Stimulated activated CD4-positive, alpha-beta T cell treated with anti-CD3 and anti-CD28 coated beads, Interleukin-2, amount 100 ng/mL, for 4 hours (primary cell): ENCODE results near the gene TRMT6.

Source experiments
- DNase-seq: peaks from one replicate; pipeline ENCODE4 v3.0.0-alpha.2; 2020; ENCODE audit warnings: low read depth

TRMT6 gene

DNA sequence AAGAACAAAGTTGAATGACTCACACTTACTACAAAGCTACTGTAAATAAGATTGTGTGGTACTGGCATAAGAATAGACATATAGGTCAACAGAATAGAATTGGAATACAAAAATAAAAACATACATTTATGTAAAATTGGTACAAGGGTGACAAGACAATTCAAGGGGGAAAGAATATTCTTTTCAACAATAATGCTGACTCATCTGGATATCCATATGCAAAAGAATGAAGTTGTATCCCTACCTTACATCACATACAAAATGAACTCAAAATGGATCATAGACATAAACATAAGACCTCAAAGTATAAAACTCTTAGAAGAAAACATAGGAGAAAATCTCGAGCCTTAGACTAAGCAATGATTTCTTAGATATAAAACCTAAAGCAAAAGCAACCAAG lies 50.9 kb downstream of the TRMT6 start:
- DNase-seq, result no peak

DNA sequence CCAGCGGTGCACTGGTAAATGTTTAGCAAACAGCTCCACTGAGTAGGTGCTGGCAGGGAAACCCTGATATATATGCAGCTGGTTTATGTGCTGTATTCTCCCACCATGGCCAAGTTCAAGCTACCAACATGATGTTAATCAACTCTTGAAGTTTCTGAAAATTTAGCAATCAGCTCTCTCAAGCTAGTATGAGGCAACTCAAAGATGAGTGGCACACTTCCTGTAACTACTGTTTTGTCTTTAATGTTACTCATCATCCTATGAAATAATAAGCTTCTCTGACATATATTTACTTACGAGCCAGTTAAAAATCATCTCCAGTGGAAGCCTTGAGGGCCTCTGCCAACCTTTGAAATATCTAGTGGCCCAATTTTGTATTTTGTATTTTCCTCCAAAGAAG lies 54.7 kb downstream of the TRMT6 start:
- no peak for DNase-seq

DNA sequence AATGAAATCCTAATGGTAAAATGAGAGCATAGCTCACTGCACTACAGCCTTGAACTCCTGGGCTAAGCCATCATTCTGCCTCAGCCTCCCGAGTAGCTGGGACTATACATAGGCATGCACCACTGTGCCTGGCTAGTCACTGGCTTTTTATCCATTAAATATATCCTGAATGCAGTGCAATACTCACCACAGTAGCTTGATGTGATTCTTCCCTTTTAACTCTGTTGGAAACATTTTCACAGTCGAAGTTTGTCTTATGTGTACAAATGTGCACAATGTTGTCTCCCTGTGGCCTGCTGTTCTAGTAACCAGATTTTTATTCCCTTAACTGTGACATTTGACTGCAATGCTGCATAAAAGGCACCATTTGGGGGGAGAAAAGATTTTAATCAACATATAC lies 56.7 kb downstream of the TRMT6 start:
- DNase-seq, result no peak

DNA sequence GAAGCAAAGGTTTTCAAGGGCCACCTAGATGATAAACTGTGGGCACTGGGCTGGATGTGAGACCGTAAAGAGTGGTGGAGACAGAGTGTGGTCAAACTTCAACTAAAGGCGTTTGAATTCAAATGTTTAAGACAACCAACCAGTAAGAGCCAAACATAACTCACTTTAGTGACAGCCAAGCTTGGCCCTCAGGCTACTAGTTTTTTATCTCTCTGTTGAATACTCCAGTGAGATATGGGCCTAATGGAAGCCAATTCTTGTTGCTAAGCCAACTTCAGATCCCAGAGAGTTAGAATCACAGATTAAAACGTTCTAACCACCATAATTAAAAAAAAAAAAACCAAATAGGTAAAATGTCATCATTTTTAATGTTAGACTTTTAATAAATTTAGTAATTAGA lies 57.3 kb downstream of the TRMT6 start:
- DNase-seq, result no peak

DNA sequence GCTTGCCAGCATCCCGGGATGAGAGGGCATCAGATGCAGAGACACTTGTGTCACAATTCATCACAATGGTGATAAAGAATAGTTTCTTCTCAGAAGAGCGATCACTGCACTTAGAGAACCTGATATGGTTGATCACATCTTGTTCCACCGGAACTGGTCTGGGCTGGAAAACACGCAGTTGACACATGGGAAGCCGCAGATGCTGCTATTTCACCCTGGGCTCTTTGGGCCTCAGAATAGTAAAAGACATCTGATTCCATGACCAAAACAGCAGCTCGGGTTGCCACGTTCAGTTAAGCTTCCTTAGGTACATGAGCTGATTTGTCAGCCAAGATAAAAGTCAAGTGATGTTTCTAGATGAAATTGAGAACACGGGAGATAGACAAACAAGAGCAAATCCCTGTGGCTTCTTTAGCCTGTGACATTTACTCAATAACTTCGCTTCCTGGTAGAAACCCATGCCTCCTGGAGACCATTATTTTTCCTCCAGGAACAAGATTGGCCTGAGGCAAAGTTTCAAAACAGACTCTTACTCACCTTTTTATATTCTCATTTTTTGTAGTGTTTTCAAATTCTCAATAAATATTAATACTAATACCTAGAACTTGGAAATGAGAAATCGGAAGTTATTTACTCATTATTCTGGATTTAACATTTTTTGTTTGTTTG lies 59.4 kb downstream of the TRMT6 start:
- no peak for DNase-seq

DNA sequence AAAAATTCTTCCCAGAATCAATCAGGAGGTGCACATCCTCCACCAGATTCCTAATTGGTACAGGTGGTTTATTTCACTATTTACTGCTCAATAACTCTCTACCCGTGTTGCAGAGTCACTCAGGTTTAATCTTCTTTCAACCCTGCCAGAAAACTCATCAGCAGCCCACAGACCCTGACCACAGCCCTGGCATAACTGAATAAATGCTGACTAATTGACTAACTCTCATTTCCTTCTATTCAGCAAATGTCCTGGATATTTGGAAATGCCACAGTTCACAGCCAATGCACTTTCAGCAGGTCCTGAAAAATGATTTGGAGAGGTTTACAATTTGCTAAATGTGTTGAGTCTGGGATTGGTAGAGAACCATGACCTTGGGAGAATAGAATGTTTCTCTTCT lies 62.3 kb downstream of the TRMT6 start:
- no peak for DNase-seq

DNA sequence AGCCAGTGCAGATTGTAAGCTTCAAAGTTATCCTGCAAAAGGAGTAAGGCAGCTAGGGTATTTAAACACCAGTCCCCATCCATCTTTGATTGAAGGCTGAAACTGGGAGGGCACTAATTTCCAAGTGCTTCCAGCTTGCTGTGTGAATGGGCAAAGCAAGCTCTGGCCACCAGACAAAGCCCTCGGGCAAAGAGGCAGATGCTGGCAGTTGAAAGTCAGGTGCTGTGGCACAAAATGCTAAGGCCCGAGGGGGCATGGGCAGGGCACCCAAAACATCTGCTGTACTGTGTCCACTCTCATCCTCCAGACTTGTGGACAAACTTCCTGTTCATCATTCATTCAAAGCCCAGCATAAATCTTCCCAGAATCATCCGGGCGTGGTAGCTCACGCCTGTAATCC lies 62.9 kb downstream of the TRMT6 start:
- no peak for DNase-seq
